CD4-positive, CD25-positive, alpha-beta regulatory T cell (primary cell): ENCODE results near the gene PDE8A. TPM values are rescaled to one million over a fixed set of nuclear protein-coding genes. Genes with fewer than 3 reads are reported as not detected.

Experiments
- ATAC-seq, 2 donors: fragments of 150-1000 bp; cut with Tn5 transposase; one replicate each; pipeline ENCODE4 v1.10.0; 2021; ENCODE audit warnings: low read depth in 2 of 2, moderate number of reproducible peaks in 2 of 2, moderate library complexity in 1 of 2
- DNase-seq, 3 donors: peaks; one replicate each; pipeline versions ENCODE4 v3.0.0 to v3.0.0-alpha.2; 2012 to 2022; ENCODE audit warnings: mixed read lengths in 1 of 3
- H3K27ac ChIP-seq: one replicate; pipeline ENCODE4 v1.7.0; 2013; ENCODE audit warnings: mild to moderate bottlenecking, low read length; ENCODE audit not compliant: insufficient read depth, poor library complexity, severe bottlenecking
- H3K27me3 ChIP-seq: one replicate; pipeline ENCODE4 v1.7.0; 2013; ENCODE audit warnings: low read length; ENCODE audit not compliant: control insufficient read depth, insufficient read depth
- H3K36me3 ChIP-seq: one replicate; pipeline ENCODE4 v1.7.0; 2013; ENCODE audit warnings: mild to moderate bottlenecking, low read length, moderate library complexity; ENCODE audit not compliant: control insufficient read depth, insufficient read depth
- H3K4me1 ChIP-seq: 2 replicates; pipeline ENCODE4 v1.7.0; 2013; ENCODE audit warnings: mild to moderate bottlenecking, low read length; ENCODE audit not compliant: insufficient read depth, control insufficient read depth, poor library complexity, severe bottlenecking
- H3K4me3 ChIP-seq: one replicate; pipeline ENCODE4 v1.7.0; 2013; ENCODE audit warnings: low read depth, mild to moderate bottlenecking, low read length, moderate library complexity
- H3K9me3 ChIP-seq, 2 experiments: 1 replicate in 1 of 2; 2 replicates in 1 of 2; pipeline ENCODE4 v1.7.0; 2013; ENCODE audit warnings: low read length in 2 of 2, mild to moderate bottlenecking in 1 of 2, moderate library complexity in 1 of 2; ENCODE audit not compliant: control insufficient read depth in 2 of 2
- H3K27ac Mint-ChIP-seq, 3 donors: one replicate each; pipeline ENCODE4 v1.8.0; 2020 to 2022; ENCODE audit warnings: mild to moderate bottlenecking in 3 of 3, mixed read lengths in 3 of 3, moderate library complexity in 2 of 3
- H3K27me3 Mint-ChIP-seq: one replicate; pipeline ENCODE4 v1.8.0; 2022; ENCODE audit warnings: mild to moderate bottlenecking, mixed read lengths
- H3K36me3 Mint-ChIP-seq: one replicate; pipeline ENCODE4 v1.8.0; 2020; ENCODE audit warnings: mixed read lengths
- H3K4me1 Mint-ChIP-seq, 4 donors: one replicate each; pipeline ENCODE4 v1.8.0; 2020 to 2022; ENCODE audit warnings: mixed read lengths in 4 of 4, mild to moderate bottlenecking in 1 of 4
- H3K4me3 Mint-ChIP-seq, 4 donors: one replicate each; pipeline ENCODE4 v1.8.0; 2020 to 2022; ENCODE audit warnings: mild to moderate bottlenecking in 4 of 4, mixed read lengths in 4 of 4, moderate library complexity in 3 of 4
- H3K9me3 Mint-ChIP-seq, 7 donors: one replicate each; pipeline ENCODE4 v1.8.0; 2020 to 2022; ENCODE audit warnings: mixed read lengths in 7 of 7, mild to moderate bottlenecking in 3 of 7, moderate library complexity in 2 of 7
- polyA plus RNA-seq, 4 donors: library from polyadenylated mRNA; unstranded; fragments of 300-500 nt; fragmentation: Illumina TruSeq; gene quantifications; one replicate each; pipeline ENCODE4 v1.2.3, GENCODE V29; 2021
- total RNA-seq: library from RNA; stranded (reverse); gene quantifications from one replicate; pipeline ENCODE4 v1.2.3, GENCODE V29; 2022

PDE8A gene
- total and polyA plus RNA-seq, 5 donors from 2014 or later = 2.0 to 28.9 (median 4.8) TPM

DNA sequence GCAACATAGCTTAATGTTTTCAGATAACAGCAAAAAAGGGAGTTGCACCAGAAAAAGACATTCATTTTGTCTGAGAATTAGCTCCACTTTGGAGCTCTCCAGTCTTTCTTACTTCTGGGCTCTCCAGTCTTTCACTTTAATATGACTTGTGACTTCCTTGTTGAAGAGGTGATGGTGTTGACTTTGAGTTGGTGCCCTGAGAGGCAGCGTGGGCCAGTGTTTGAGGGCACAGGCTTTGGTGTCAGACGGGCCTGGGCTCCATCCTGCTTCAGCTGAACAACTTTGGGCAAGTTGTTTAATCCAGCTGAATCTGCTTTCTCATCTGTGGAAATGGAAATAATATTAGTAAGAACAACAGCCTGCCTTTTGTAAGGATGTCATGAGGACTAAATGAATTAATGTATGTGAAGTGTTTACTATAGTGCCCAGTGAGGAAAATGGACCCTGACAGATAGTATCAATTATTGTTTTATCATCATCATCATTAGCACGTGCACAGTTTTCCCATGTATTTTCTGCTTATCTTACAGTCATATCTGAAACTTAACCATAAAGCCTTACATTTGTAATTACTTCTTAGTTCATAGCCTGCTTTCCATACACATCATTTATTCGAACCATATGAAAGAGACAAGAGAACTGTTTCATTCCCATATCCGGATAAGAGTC is 108.4 kb downstream of the PDE8A start:
- Mint-ChIP-seq H3K4me1 (peaks cover 0 to 5% (median 0%) of the 10 kb centered on the region in 4 donors), H3K9me3 (no peaks in the 10 kb centered on the region), H3K4me3 (no peak overlapping the region), H3K27me3 (no peaks in the 10 kb centered on the region), H3K27ac (peak overlapping the region in 1 of 3 donors; percentile 75), H3K36me3 (peaks cover 53% of the 10 kb centered on the region)
- Histone ChIP-seq H3K36me3 (peaks cover 25% of the 10 kb centered on the region), H3K9me3 (no peaks in the 10 kb centered on the region), H3K4me3 (no peak overlapping the region), H3K4me1 (no peaks in the 10 kb centered on the region), H3K27me3 (no peaks in the 10 kb centered on the region), H3K27ac (no peak overlapping the region)
- no peak for ATAC-seq
- DNase-seq = no peak

DNA sequence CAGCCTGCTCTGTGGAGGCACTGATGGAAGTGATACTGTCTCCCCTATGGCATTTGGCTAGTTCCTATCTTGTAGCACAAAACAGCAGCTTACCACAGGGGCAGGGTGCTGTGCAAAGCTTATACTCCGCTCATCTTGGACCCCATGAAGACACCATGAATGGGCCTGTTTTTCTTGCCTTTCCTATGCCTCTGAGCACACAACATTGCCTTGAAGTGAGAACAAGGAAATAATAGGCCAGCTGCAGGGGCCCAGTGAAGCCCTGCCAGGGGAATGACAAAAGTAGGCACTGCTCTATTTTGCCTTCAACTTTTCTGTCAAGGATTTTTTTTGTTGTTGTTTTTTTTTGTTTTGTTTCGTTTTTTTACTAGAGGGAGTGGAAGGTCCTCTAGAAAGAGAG is 110.3 kb downstream of the PDE8A start:
- Histone ChIP-seq H3K9me3 (no peaks in the 10 kb centered on the region), H3K4me3 (no peak overlapping the region), H3K27me3 (no peaks in the 10 kb centered on the region), H3K4me1 (no peaks in the 10 kb centered on the region), H3K27ac (no peak overlapping the region), H3K36me3 (peaks cover 25% of the 10 kb centered on the region)
- Mint-ChIP-seq H3K27me3 (no peaks in the 10 kb centered on the region), H3K4me1 (peaks cover 0 to 5% (median 0%) of the 10 kb centered on the region in 4 donors), H3K4me3 (no peak overlapping the region), H3K9me3 (no peaks in the 10 kb centered on the region), H3K36me3 (peaks cover 52% of the 10 kb centered on the region), H3K27ac (peak overlapping the region in 1 of 3 donors; percentile 54)
- DNase-seq (no peak), ATAC-seq (no peak)

DNA sequence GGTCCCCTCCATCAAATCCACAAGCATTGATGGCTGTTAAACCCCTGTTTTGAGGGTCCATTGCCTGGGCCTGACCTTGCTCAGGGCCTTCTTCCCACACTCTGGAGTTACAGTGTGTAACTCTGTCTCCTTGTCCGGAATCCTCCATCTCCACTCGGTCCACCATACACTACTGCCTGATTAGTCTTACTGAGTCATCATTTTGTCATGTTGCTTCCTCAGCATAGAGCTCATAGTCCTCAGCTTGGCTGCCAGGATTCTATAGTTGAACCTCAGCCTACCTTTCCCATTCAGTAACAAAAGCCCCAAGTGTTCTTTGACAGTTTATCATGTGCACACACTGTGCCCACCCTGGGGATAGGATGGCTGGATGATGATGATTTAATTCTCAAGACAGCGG is 113.0 kb downstream of the PDE8A start:
- H3K9me3 Mint-ChIP-seq = no peaks in the 10 kb centered on the region
- Histone ChIP-seq H3K36me3 (peaks cover 18% of the 10 kb centered on the region), H3K4me1 (no peaks in the 10 kb centered on the region), H3K4me3 (no peak overlapping the region), H3K9me3 (no peaks in the 10 kb centered on the region), H3K27ac (no peak overlapping the region), H3K27me3 (no peaks in the 10 kb centered on the region)
- no peaks in the 10 kb centered on the region for H3K27me3 Mint-ChIP-seq
- no peak overlapping the region for H3K27ac Mint-ChIP-seq
- peaks cover 0 to 9% (median 0%) of the 10 kb centered on the region in 4 donors for H3K4me1 Mint-ChIP-seq
- ATAC-seq (no peak), DNase-seq (no peak)
- H3K4me3 Mint-ChIP-seq = no peak overlapping the region
- peaks cover 46% of the 10 kb centered on the region for H3K36me3 Mint-ChIP-seq

DNA sequence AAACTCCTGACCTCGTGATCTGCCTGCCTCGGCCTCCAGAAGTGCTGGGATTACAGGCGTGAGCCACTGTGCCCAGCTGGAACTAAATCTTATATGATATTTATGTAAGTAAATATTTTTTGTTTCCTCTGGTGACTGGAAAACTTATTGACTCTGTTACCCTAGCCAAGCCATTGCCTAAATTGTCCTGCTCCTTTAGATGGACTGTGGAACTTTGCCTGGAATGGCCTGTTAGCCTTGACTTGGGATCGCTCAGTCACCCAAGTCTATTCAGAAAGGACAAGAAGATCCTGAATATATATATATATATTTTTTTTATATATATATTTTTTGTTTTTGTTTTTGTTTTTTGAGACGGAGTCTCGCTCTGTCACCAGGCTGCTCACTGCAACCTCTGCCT is 113.9 kb downstream of the PDE8A start:
- Histone ChIP-seq H3K4me3 (no peak overlapping the region), H3K27ac (no peak overlapping the region), H3K9me3 (no peaks in the 10 kb centered on the region), H3K4me1 (peaks cover 6% of the 10 kb centered on the region), H3K36me3 (peaks cover 11% of the 10 kb centered on the region), H3K27me3 (no peaks in the 10 kb centered on the region)
- peaks cover 0 to 11% (median 0%) of the 10 kb centered on the region in 4 donors for H3K4me1 Mint-ChIP-seq
- DNase-seq (no peak), ATAC-seq (no peak)
- peaks cover 43% of the 10 kb centered on the region for H3K36me3 Mint-ChIP-seq
- no peaks in the 10 kb centered on the region for H3K9me3 Mint-ChIP-seq
- no peak overlapping the region for H3K27ac Mint-ChIP-seq
- no peaks in the 10 kb centered on the region for H3K27me3 Mint-ChIP-seq
- H3K4me3 Mint-ChIP-seq = no peak overlapping the region

DNA sequence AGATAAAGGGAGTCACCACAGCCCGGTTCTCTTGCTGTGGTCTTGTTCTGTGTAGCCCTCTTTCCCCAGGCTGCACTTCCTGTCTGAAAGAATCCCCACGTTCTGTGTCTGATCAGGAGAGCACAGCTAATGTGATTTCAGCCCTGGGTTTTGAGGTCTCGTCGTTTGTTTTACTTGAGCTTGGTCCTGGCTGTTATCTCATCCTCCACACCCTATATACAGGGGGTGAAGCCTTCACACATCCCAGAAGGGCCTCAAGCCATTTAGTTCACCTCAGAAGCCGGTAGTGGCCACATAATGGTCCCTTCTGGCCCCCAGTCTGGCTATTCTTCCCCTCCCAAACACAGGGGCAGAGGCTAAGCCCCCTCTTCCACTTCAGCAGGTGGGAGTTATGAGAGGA is 115.6 kb downstream of the PDE8A start:
- Mint-ChIP-seq H3K9me3 (no peaks in the 10 kb centered on the region), H3K36me3 (peaks cover 28% of the 10 kb centered on the region)

DNA sequence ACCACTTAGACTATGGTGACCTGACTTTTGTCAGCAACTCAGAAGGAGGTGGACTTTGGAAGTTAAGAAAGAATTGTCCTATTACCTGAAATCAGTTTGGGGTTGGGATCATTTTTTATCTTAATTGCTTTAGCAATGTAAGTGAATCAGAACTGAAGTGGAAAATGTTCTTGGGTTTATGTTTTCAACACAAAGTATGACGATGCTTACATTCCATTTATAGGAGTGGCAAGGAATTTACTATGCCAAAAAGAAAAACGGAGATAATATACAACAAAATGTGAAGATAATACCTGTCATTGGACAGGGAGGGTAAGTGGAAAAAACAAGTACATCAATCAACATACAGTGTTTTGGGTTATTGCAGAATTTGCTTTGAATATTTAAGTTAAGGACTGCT is 116.1 kb downstream of the PDE8A start:
- Mint-ChIP-seq H3K36me3 (peaks cover 24% of the 10 kb centered on the region), H3K9me3 (no peaks in the 10 kb centered on the region), H3K27ac (no peak overlapping the region), H3K4me3 (no peak overlapping the region), H3K27me3 (no peaks in the 10 kb centered on the region), H3K4me1 (peaks cover 0 to 11% (median 0%) of the 10 kb centered on the region in 4 donors)
- H3K27ac ChIP-seq = no peak overlapping the region
- no peaks in the 10 kb centered on the region for H3K9me3 ChIP-seq
- H3K4me1 ChIP-seq = peaks cover 8% of the 10 kb centered on the region
- peaks cover under 1% of the 10 kb centered on the region for H3K36me3 ChIP-seq
- no peak overlapping the region for H3K4me3 ChIP-seq
- no peaks in the 10 kb centered on the region for H3K27me3 ChIP-seq
- DNase-seq = no peak
- no peak for ATAC-seq

More for the DNA sequence above, 115.6 kb downstream of the PDE8A start:
- DNase-seq = no peak
- H3K36me3 ChIP-seq = peaks cover 6% of the 10 kb centered on the region
- Mint-ChIP-seq H3K27ac (peak overlapping the region in 1 of 3 donors; percentile 30), H3K27me3 (no peaks in the 10 kb centered on the region), H3K4me3 (no peak overlapping the region), H3K4me1 (peaks cover 0 to 11% (median 0%) of the 10 kb centered on the region in 4 donors)
- no peak for ATAC-seq
- H3K27ac ChIP-seq = no peak overlapping the region
- no peaks in the 10 kb centered on the region for H3K27me3 ChIP-seq
- H3K9me3 ChIP-seq = no peaks in the 10 kb centered on the region
- H3K4me1 ChIP-seq = peaks cover 8% of the 10 kb centered on the region
- H3K4me3 ChIP-seq = no peak overlapping the region

DNA sequence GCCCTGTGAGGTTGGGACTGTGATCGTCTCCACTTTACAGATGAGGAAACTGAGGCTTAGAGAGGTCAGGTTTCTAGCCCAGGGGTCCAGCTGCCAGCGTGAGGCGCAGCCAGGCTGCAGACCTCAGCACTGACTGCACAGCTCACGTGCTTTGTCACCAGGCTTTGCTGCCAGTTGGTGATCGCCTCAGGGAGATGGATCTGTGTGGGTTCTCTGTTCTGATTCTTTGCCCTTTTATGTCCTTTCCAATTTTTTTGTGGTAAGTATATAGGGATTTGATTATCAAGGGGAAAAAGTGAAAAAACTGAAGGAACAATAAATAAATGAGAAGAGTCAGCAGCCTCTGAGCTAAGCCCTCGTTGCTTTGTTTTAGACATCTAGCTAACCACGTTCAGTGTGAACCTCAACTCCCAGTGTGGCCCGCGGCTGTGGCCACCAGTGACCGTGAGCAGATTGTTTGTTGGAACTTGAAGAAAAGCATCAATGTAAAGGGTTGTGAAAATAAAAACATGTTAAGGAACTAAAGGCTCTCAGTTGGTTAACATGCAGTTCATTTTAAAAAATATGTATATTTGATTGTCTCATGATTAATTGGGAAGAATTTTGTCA is 117.6 kb downstream of the PDE8A start:
- peaks cover 8% of the 10 kb centered on the region for H3K4me1 ChIP-seq
- Mint-ChIP-seq H3K4me3 (no peak overlapping the region), H3K27ac (peak overlapping the region in 1 of 3 donors; percentile 67), H3K36me3 (peaks cover 19% of the 10 kb centered on the region), H3K27me3 (no peaks in the 10 kb centered on the region), H3K9me3 (no peaks in the 10 kb centered on the region), H3K4me1 (peaks cover 0 to 13% (median 2%) of the 10 kb centered on the region in 4 donors)
- no peaks in the 10 kb centered on the region for H3K27me3 ChIP-seq
- no peaks in the 10 kb centered on the region for H3K36me3 ChIP-seq
- no peak overlapping the region for H3K27ac ChIP-seq
- no peaks in the 10 kb centered on the region for H3K9me3 ChIP-seq
- ATAC-seq (no peak), DNase-seq (no peak)
- no peak overlapping the region for H3K4me3 ChIP-seq
